ENCODE data around the gene ZNF521.

ZNF521 gene

GRCh38 chr18:25075783-25076182 lies 276.2 kb downstream of the ZNF521 start:
- no peak for DNase-seq (ENCODE audit: low read depth)

GRCh38 chr18:25075331-25075730 lies 276.6 kb downstream of the ZNF521 start:
- no peak for DNase-seq (ENCODE audit: low read depth)

GRCh38 chr18:25074925-25075324 lies 277.0 kb downstream of the ZNF521 start:
- no peak for DNase-seq (ENCODE audit: low read depth)

- DNase-seq (ENCODE audit: low read depth): no peak
Measured at GRCh38 chr18:25072205-25072604, 279.8 kb downstream of the ZNF521 start.

- no peak for DNase-seq (ENCODE audit: low read depth)
Measured at GRCh38 chr18:25067275-25068025, 284.5 kb downstream of the ZNF521 start.

- no peak for DNase-seq (ENCODE audit: low read depth)
Measured at GRCh38 chr18:25066516-25066915, 285.4 kb downstream of the ZNF521 start.

- DNase-seq (ENCODE audit: low read depth): no peak
Measured at GRCh38 chr18:25062720-25063119, 289.2 kb downstream of the ZNF521 start.

GRCh38 chr18:25061395-25061794 lies 290.6 kb downstream of the ZNF521 start:
- no peak for DNase-seq (ENCODE audit: low read depth)

GRCh38 chr18:25058521-25058920 lies 293.4 kb downstream of the ZNF521 start:
- DNase-seq (ENCODE audit: low read depth): no peak

GRCh38 chr18:25057491-25058050 lies 294.4 kb downstream of the ZNF521 start:
- no peak for DNase-seq (ENCODE audit: low read depth)

GRCh38 chr18:25056429-25056828 lies 295.5 kb downstream of the ZNF521 start:
- no peak for DNase-seq (ENCODE audit: low read depth)

GRCh38 chr18:25055076-25055475 lies 296.9 kb downstream of the ZNF521 start:
- DNase-seq (ENCODE audit: low read depth): no peak

GRCh38 chr18:25053466-25053865 lies 298.5 kb downstream of the ZNF521 start:
- no peak for DNase-seq (ENCODE audit: low read depth)

GRCh38 chr18:25052511-25052921 lies 299.4 kb downstream of the ZNF521 start:
- DNase-seq (ENCODE audit: low read depth): no peak

- DNase-seq (ENCODE audit: low read depth): no peak
Measured at GRCh38 chr18:25050605-25051004, 301.4 kb downstream of the ZNF521 start.

- no peak for DNase-seq (ENCODE audit: low read depth)
Measured at GRCh38 chr18:25047983-25048382, 304.0 kb downstream of the ZNF521 start.

- DNase-seq (ENCODE audit: low read depth): no peak
Measured at GRCh38 chr18:25047421-25047820, 304.5 kb downstream of the ZNF521 start.

GRCh38 chr18:25044694-25045093 lies 307.3 kb downstream of the ZNF521 start:
- no peak for DNase-seq (ENCODE audit: low read depth)

- DNase-seq (ENCODE audit: low read depth): no peak
Measured at GRCh38 chr18:25043104-25043503, 308.9 kb downstream of the ZNF521 start.

GRCh38 chr18:25042641-25043051 lies 309.3 kb downstream of the ZNF521 start:
- no peak for DNase-seq (ENCODE audit: low read depth)

GRCh38 chr18:25039781-25040180 lies 312.2 kb downstream of the ZNF521 start:
- no peak for DNase-seq (ENCODE audit: low read depth)

GRCh38 chr18:25038261-25038660 lies 313.7 kb downstream of the ZNF521 start:
- DNase-seq (ENCODE audit: low read depth): no peak

- no peak for DNase-seq (ENCODE audit: low read depth)
Measured at GRCh38 chr18:25033747-25034471, 318.1 kb downstream of the ZNF521 start.
